ENCODE results near the gene TOX2.
A peak's percentile ranks its signal among the peaks of the same experiment; 100 is the strongest.

The TOX2 gene

GRCh38 chr20:44074252-44075151 is 159.8 kb downstream of the TOX2 start:
- TF ChIP-seq CTCF (IDR thresholded peaks at IDR 0.05), result no peak

GRCh38 chr20:44075191-44075949 is 160.7 kb downstream of the TOX2 start:
- no peak for TF ChIP-seq CTCF (IDR thresholded peaks at IDR 0.05)

- no peak for TF ChIP-seq CTCF (IDR thresholded peaks at IDR 0.05)
Observed at GRCh38 chr20:44075950-44076232, 161.2 kb downstream of the TOX2 start.

GRCh38 chr20:44079291-44079690 is 164.6 kb downstream of the TOX2 start:
- no peak for TF ChIP-seq CTCF (IDR thresholded peaks at IDR 0.05)

GRCh38 chr20:44080064-44080463 is 165.4 kb downstream of the TOX2 start:
- TF ChIP-seq CTCF (IDR thresholded peaks at IDR 0.05), result no peak

GRCh38 chr20:44080646-44081267 is 166.1 kb downstream of the TOX2 start:
- TF ChIP-seq CTCF (IDR thresholded peaks at IDR 0.05), result peak; percentile 97

- no peak for TF ChIP-seq CTCF (IDR thresholded peaks at IDR 0.05)
Observed at GRCh38 chr20:44081476-44081875, 166.8 kb downstream of the TOX2 start.

Data from LNCAP (cell line).